Activated CD4-positive, alpha-beta memory T cell treated with anti-CD3 and anti-CD28 coated beads for 36 hours (primary cell): ENCODE data around the gene MAP3K13. TPM values are rescaled to one million over a fixed set of nuclear protein-coding genes. Genes with fewer than 3 reads are reported as not detected.
"Not testable (repeated sequence)": the region's sequence is repeated elsewhere in the genome, so short reads cannot be mapped to it uniquely, and the experiment has no call there.

Experiments
- CTCF ChIA-PET: fragments of 350-600 bp; sonication (Branson Sonifier 250); formaldehyde crosslinking; loops from one replicate; lab custom pipeline; 2021; ENCODE audit warnings: antibody characterized with exemption, inconsistent platforms; lab: Charles Lee
- POLR2A ChIA-PET: fragments of 350-600 bp; sonication (Branson Sonifier 250); formaldehyde crosslinking; loops from one replicate; lab custom pipeline; 2021; ENCODE audit warnings: antibody characterized with exemption; lab: Charles Lee
- DNase-seq: peaks from one replicate; pipeline ENCODE4 v3.0.0-alpha.2; 2020
- H3K27ac Mint-ChIP-seq: one replicate; pipeline ENCODE4 v1.8.0; 2021; ENCODE audit warnings: mixed read lengths
- H3K27me3 Mint-ChIP-seq: one replicate; pipeline ENCODE4 v1.8.0; 2021; ENCODE audit warnings: mixed read lengths
- H3K36me3 Mint-ChIP-seq: one replicate; pipeline ENCODE4 v1.8.0; 2021; ENCODE audit warnings: mixed read lengths
- H3K4me1 Mint-ChIP-seq: one replicate; pipeline ENCODE4 v1.8.0; 2021; ENCODE audit warnings: low read depth, mixed read lengths
- H3K4me3 Mint-ChIP-seq: one replicate; pipeline ENCODE4 v1.8.0; 2021; ENCODE audit warnings: mild to moderate bottlenecking, mixed read lengths
- H3K9me3 Mint-ChIP-seq: one replicate; pipeline ENCODE4 v1.8.0; 2021; ENCODE audit warnings: mixed read lengths
- intact Hi-C: fragments of 100-400 bp; cut with micrococcal nuclease; formaldehyde crosslinking; loops from one replicate; pipeline ENCODE4 v1.15.1; 2023
- total RNA-seq, 2 experiments: library from RNA; stranded (reverse); gene quantifications; one replicate each; pipeline ENCODE4 v1.2.3, GENCODE V29; 2021

Gene MAP3K13
- total RNA-seq, 2 experiments from 2014 or later = 10.6 to 12.4 TPM

DNA sequence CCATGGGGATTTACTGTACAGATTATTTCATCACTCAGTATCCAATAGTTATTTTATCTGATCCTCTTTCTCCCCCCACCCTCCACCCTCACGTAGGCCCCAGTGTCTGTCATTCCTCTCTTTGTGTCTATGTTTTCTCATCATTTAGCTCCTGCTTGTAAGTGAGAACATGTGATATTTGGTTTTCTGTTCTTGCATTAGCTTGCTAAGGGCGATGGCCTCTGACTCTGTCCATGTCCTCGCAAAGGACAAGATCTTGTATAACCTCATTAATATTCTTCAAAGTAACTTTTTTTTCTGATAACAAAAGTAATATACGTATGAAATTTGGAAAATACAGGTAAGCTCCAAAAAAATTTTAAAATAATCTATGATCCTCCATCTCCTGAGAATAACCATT lies 67.4 kb downstream of the MAP3K13 start:
- POLR2A ChIA-PET = no interaction called here

GRCh38 chr3:185439745-185440466 lies 77.0 kb downstream of the MAP3K13 start:
- H3K36me3 Mint-ChIP-seq = peaks cover 1% of the 10 kb centered on the region
- ChIA-PET POLR2A (no interaction called here), CTCF (no interaction called here)
- no peak overlapping the region for H3K27ac Mint-ChIP-seq
- no peaks in the 10 kb centered on the region for H3K4me1 Mint-ChIP-seq
- DNase-seq = no peak
- peaks cover 7% of the 10 kb centered on the region for H3K27me3 Mint-ChIP-seq
- intact Hi-C loops = no loop called here
- no peaks in the 10 kb centered on the region for H3K9me3 Mint-ChIP-seq
- no peak overlapping the region for H3K4me3 Mint-ChIP-seq

More for the DNA sequence above, 67.4 kb downstream of the MAP3K13 start:
- H3K4me1 Mint-ChIP-seq = no peaks in the 10 kb centered on the region
- H3K27me3 Mint-ChIP-seq = peaks cover 2% of the 10 kb centered on the region
- no peaks in the 10 kb centered on the region for H3K9me3 Mint-ChIP-seq
- CTCF ChIA-PET = no interaction called here
- H3K36me3 Mint-ChIP-seq = no peaks in the 10 kb centered on the region
- intact Hi-C loops = no loop called here
- no peak for DNase-seq
- no peak overlapping the region for H3K27ac Mint-ChIP-seq
- H3K4me3 Mint-ChIP-seq = no peak overlapping the region

DNA sequence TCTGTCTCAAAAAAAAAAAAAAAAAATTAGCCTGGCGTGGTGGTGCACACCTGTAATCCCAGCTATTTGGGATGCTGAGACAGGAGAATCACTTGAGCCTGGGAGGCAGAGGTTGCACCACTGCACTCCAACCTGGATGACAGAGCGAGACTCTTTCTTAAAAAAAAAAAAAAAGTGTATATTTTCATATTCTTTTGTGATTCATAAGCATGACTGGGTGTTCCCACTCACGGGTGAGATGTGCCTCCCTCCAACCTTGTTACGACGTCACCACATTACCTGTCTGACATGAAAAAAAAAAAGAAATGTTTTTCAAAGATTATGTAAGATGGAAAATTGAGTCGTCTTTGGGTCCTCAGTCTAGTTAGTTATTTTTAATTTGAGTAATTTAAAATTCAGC lies 79.1 kb downstream of the MAP3K13 start:
- CTCF ChIA-PET = no interaction called here

GRCh38 chr3:185444329-185444728 lies 81.4 kb downstream of the MAP3K13 start:
- Mint-ChIP-seq H3K36me3 (peaks cover 1% of the 10 kb centered on the region), H3K27me3 (peaks cover 7% of the 10 kb centered on the region), H3K4me3 (no peak overlapping the region), H3K4me1 (no peaks in the 10 kb centered on the region), H3K27ac (no peak overlapping the region), H3K9me3 (no peaks in the 10 kb centered on the region)
- ChIA-PET CTCF (no interaction called here), POLR2A (no interaction called here)
- DNase-seq = no peak
- intact Hi-C loops = no loop called here

More for the DNA sequence above, 79.1 kb downstream of the MAP3K13 start:
- no peak for DNase-seq
- Mint-ChIP-seq H3K27me3 (peaks cover 7% of the 10 kb centered on the region), H3K9me3 (no peaks in the 10 kb centered on the region), H3K4me3 (no peak overlapping the region), H3K36me3 (peaks cover 1% of the 10 kb centered on the region), H3K4me1 (no peaks in the 10 kb centered on the region), H3K27ac (no peak overlapping the region)
- intact Hi-C loops = no loop called here
- POLR2A ChIA-PET = no interaction called here

DNA sequence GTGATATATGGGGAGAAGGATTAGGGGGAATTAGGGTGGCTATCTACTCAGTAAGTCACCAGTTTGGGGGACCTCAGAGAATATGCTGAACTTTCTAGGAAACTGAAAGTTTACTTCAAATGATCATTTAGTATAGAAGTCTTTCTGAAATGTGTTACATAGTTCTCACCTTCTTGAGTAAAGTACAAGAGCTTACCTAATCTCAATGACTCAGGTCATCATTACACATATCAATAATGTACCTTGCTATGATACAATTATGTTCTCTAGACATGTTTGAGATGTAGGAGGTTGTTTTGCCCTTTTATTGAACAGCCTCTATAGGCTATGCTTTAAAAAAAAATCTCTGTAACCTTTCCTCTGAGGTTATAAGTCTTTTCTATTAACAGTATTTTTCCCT lies 85.2 kb downstream of the MAP3K13 start:
- ChIA-PET POLR2A (no interaction called here), CTCF (no interaction called here)
- Mint-ChIP-seq H3K27me3 (no peaks in the 10 kb centered on the region), H3K36me3 (no peaks in the 10 kb centered on the region), H3K27ac (no peak overlapping the region), H3K9me3 (no peaks in the 10 kb centered on the region), H3K4me1 (no peaks in the 10 kb centered on the region), H3K4me3 (no peak overlapping the region)
- no peak for DNase-seq
- intact Hi-C loops = no loop called here

GRCh38 chr3:185451432-185451831 lies 88.5 kb downstream of the MAP3K13 start:
- POLR2A ChIA-PET, DNase-seq, H3K9me3 Mint-ChIP-seq, H3K27ac Mint-ChIP-seq, intact Hi-C loops, H3K36me3 Mint-ChIP-seq, CTCF ChIA-PET, H3K4me1 Mint-ChIP-seq, H3K4me3 Mint-ChIP-seq, H3K27me3 Mint-ChIP-seq: not testable (repeated sequence)

GRCh38 chr3:185457376-185457775 lies 94.4 kb downstream of the MAP3K13 start:
- DNase-seq = no peak
- no peaks in the 10 kb centered on the region for H3K4me1 Mint-ChIP-seq
- H3K27me3 Mint-ChIP-seq = no peaks in the 10 kb centered on the region
- ChIA-PET CTCF (interaction anchor here (0.9 kb wide), 1 partner anchor 311 kb away, joined by 3 read pairs; no protein-coding TSS in a partner anchor), POLR2A (no interaction called here)
- H3K4me3 Mint-ChIP-seq = no peak overlapping the region
- H3K9me3 Mint-ChIP-seq = no peaks in the 10 kb centered on the region
- intact Hi-C loops = no loop called here
- H3K27ac Mint-ChIP-seq = no peak overlapping the region
- no peaks in the 10 kb centered on the region for H3K36me3 Mint-ChIP-seq

DNA sequence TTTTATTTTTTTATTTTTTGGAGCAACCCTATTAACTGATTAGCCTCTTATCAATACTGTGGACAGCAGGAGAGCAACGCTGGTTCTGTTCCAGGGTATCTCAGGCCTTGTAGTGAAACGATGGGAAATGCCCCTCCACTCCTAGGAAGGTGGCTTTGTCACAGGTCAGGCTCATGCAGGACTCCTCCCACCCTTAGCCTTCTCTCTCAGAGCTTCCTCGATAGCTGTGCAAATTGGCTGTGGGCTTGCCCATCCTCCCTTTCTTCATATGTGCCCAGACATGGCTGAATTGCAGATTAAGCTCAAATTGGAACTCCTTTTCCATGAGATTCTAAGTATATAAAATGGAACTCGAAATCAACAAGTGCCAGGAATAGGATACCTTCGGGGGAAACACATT lies 97.4 kb downstream of the MAP3K13 start:
- H3K9me3 Mint-ChIP-seq = no peaks in the 10 kb centered on the region
- POLR2A ChIA-PET = no interaction called here
- no peaks in the 10 kb centered on the region for H3K27me3 Mint-ChIP-seq
- no peak for DNase-seq
- CTCF ChIA-PET = interaction anchor here (0.6 to 2.0 kb wide), 6 partner anchors 10 to 112 kb away, joined by 3 to 13 read pairs (median 3); no protein-coding TSS in a partner anchor
- H3K4me1 Mint-ChIP-seq = no peaks in the 10 kb centered on the region
- no peaks in the 10 kb centered on the region for H3K36me3 Mint-ChIP-seq
- H3K27ac Mint-ChIP-seq = no peak overlapping the region
- intact Hi-C loops = no loop called here
- no peak overlapping the region for H3K4me3 Mint-ChIP-seq

- H3K27me3 Mint-ChIP-seq = no peaks in the 10 kb centered on the region
- H3K4me1 Mint-ChIP-seq = no peaks in the 10 kb centered on the region
- H3K9me3 Mint-ChIP-seq = no peaks in the 10 kb centered on the region
- ChIA-PET POLR2A (interaction anchor here (1.3 kb wide), 1 partner anchor 38 kb away, joined by 3 read pairs; the partner anchor contains the start of gene TMEM41A), CTCF (interaction anchor here (0.6 to 2.0 kb wide), 6 partner anchors 11 to 200 kb away, joined by 3 to 13 read pairs (median 3); no protein-coding TSS in a partner anchor)
- DNase-seq = no peak
- intact Hi-C loops = no loop called here
- H3K27ac Mint-ChIP-seq = no peak overlapping the region
- H3K4me3 Mint-ChIP-seq = no peak overlapping the region
- no peaks in the 10 kb centered on the region for H3K36me3 Mint-ChIP-seq
These were observed 97.9 kb downstream of the MAP3K13 start for GRCh38 chr3:185460719-185461350.

- Mint-ChIP-seq H3K27ac (no peak overlapping the region), H3K27me3 (no peaks in the 10 kb centered on the region), H3K36me3 (no peaks in the 10 kb centered on the region), H3K9me3 (no peaks in the 10 kb centered on the region), H3K4me3 (no peak overlapping the region), H3K4me1 (no peaks in the 10 kb centered on the region)
- ChIA-PET POLR2A (no interaction called here), CTCF (no interaction called here)
- intact Hi-C loops = no loop called here
- no peak for DNase-seq
These were observed 102.5 kb downstream of the MAP3K13 start for GRCh38 chr3:185465471-185465870.

- H3K9me3 Mint-ChIP-seq, H3K27me3 Mint-ChIP-seq, H3K27ac Mint-ChIP-seq, POLR2A ChIA-PET, H3K4me3 Mint-ChIP-seq, intact Hi-C loops, DNase-seq, CTCF ChIA-PET, H3K4me1 Mint-ChIP-seq, H3K36me3 Mint-ChIP-seq: not testable (repeated sequence)
These were observed 103.2 kb downstream of the MAP3K13 start for GRCh38 chr3:185466123-185466522.

DNA sequence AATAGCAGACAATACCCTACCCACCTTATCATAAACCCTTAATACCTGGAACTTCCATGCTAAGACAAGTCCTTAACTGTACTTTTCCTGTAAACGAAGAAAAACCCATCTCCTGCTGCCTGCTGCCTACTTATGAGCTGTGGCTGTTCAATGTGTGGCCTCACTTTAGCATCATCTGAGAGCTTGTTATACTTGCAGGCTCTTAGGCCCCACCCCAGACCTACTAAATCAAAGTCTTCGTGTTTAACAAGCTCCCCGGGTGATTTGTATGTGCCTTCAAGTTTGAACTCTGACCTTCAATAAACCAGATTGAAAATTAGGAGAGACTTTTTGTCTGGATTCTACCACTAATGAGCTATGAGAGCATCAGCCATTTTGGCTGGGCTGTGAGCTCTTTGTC lies 106.6 kb downstream of the MAP3K13 start:
- no peaks in the 10 kb centered on the region for H3K4me1 Mint-ChIP-seq
- ChIA-PET CTCF (no interaction called here), POLR2A (no interaction called here)
- H3K27ac Mint-ChIP-seq = no peak overlapping the region
- no peaks in the 10 kb centered on the region for H3K9me3 Mint-ChIP-seq
- H3K4me3 Mint-ChIP-seq = no peak overlapping the region
- DNase-seq = no peak
- peaks cover 12% of the 10 kb centered on the region for H3K36me3 Mint-ChIP-seq
- no peaks in the 10 kb centered on the region for H3K27me3 Mint-ChIP-seq
- intact Hi-C loops = no loop called here
